ENCODE data around the gene DUOX1.

DUOX1 gene

GRCh38 chr15:45186771-45187577, 57.2 kb downstream of the DUOX1 start:
- no peaks in the 10 kb centered on the region for H3K9me3 ChIP-seq (ENCODE audit: insufficient read depth, low read length, severe bottlenecking)
- H3K4me3 ChIP-seq (ENCODE audit: low read depth in 1 of 2, low read length in 2 of 2), result peak overlapping the region in 1 of 2 experiments; percentile 77; a peak in 3 of 4 replicates
- no peaks in the 10 kb centered on the region for H3K36me3 ChIP-seq (ENCODE audit: insufficient read depth, low read length)
- TF ChIP-seq CTCF (IDR thresholded peaks at IDR 0.05; ENCODE audit: borderline replicate concordance, extremely low read depth, low read length, poor library complexity, severe bottlenecking) (no peak), EZH2 (IDR thresholded peaks at IDR 0.05; ENCODE audit: borderline replicate concordance, low read depth, low read length, severe bottlenecking) (no peak)
- ATAC-seq (ENCODE audit: insufficient read depth, low read depth) (no peak), DNase-seq (no peak)
- peaks cover 22% of the 10 kb centered on the region for H3K4me1 ChIP-seq (ENCODE audit: insufficient read depth, low read length)
- H3K79me2 ChIP-seq (ENCODE audit: insufficient read depth, low read length), result no peaks in the 10 kb centered on the region
- no peaks in the 10 kb centered on the region for H3K27me3 ChIP-seq (ENCODE audit: insufficient read depth, low read length, poor library complexity)
- H4K20me1 ChIP-seq (ENCODE audit: insufficient read depth, low read length), result no peaks in the 10 kb centered on the region
- peak overlapping the region; percentile 73; the same call in 1 of the 2 replicates for H3K9ac ChIP-seq (ENCODE audit: low read depth, low read length)
- H2AFZ ChIP-seq (ENCODE audit: low read depth, low read length), result no peak overlapping the region
- peak overlapping the region; percentile 97 for H3K4me2 ChIP-seq (ENCODE audit: insufficient read depth, low read length)
- no peak overlapping the region for H3K27ac ChIP-seq (ENCODE audit: low read length)

GRCh38 chr15:45187578-45187893, 57.7 kb downstream of the DUOX1 start:
- H3K27me3 ChIP-seq (ENCODE audit: insufficient read depth, low read length, poor library complexity), result no peaks in the 10 kb centered on the region
- no peak overlapping the region for H3K27ac ChIP-seq (ENCODE audit: low read length)
- no peaks in the 10 kb centered on the region for H3K79me2 ChIP-seq (ENCODE audit: insufficient read depth, low read length)
- DNase-seq, result no peak
- no peak overlapping the region for H2AFZ ChIP-seq (ENCODE audit: low read depth, low read length)
- no peaks in the 10 kb centered on the region for H4K20me1 ChIP-seq (ENCODE audit: insufficient read depth, low read length)
- H3K4me3 ChIP-seq (ENCODE audit: low read depth in 1 of 2, low read length in 2 of 2), result peak overlapping the region in 1 of 2 experiments; percentile 77; a peak in 3 of 4 replicates
- TF ChIP-seq CTCF (IDR thresholded peaks at IDR 0.05; ENCODE audit: borderline replicate concordance, extremely low read depth, low read length, poor library complexity, severe bottlenecking) (no peak), EZH2 (IDR thresholded peaks at IDR 0.05; ENCODE audit: borderline replicate concordance, low read depth, low read length, severe bottlenecking) (no peak)
- H3K4me2 ChIP-seq (ENCODE audit: insufficient read depth, low read length), result peak overlapping the region; percentile 97
- no peaks in the 10 kb centered on the region for H3K9me3 ChIP-seq (ENCODE audit: insufficient read depth, low read length, severe bottlenecking)
- H3K9ac ChIP-seq (ENCODE audit: low read depth, low read length), result peak overlapping the region; percentile 73; the same call in 1 of the 2 replicates
- H3K36me3 ChIP-seq (ENCODE audit: insufficient read depth, low read length), result no peaks in the 10 kb centered on the region
- ATAC-seq (ENCODE audit: insufficient read depth, low read depth), result no peak; the same call in 1 of the 3 replicates
- peaks cover 22% of the 10 kb centered on the region for H3K4me1 ChIP-seq (ENCODE audit: insufficient read depth, low read length)

GRCh38 chr15:45187894-45188830, 58.4 kb downstream of the DUOX1 start, which contains the start of gene SHF:
SHF (minus strand) TSS chr15:45187966; CDS start chr15:45187951, 15 bp downstream.
- DNase-seq (peak; percentile 78), ATAC-seq (ENCODE audit: insufficient read depth, low read depth) (peak; percentile 92)
- Histone ChIP-seq H2AFZ (ENCODE audit: low read depth, low read length) (peak within 1 kb of the TSS; percentile 96), H3K36me3 (ENCODE audit: insufficient read depth, low read length) (no peaks in the 10 kb centered on the region), H3K9me3 (ENCODE audit: insufficient read depth, low read length, severe bottlenecking) (no peaks in the 10 kb centered on the region), H4K20me1 (ENCODE audit: insufficient read depth, low read length) (no peaks in the 10 kb centered on the region), H3K4me2 (ENCODE audit: insufficient read depth, low read length) (peak within 1 kb of the TSS; percentile 97), H3K4me3 (ENCODE audit: low read depth in 1 of 2, low read length in 2 of 2) (peak within 1 kb of the TSS; percentile 23 to 77; a peak in 3 of 4 replicates), H3K79me2 (ENCODE audit: insufficient read depth, low read length) (no peaks in the 10 kb centered on the region), H3K9ac (ENCODE audit: low read depth, low read length) (peak within 1 kb of the TSS; percentile 73), H3K27ac (ENCODE audit: low read length) (peak within 1 kb of the TSS; percentile 69), H3K4me1 (ENCODE audit: insufficient read depth, low read length) (peaks cover 22% of the 10 kb centered on the region), H3K27me3 (ENCODE audit: insufficient read depth, low read length, poor library complexity) (no peaks in the 10 kb centered on the region)
- TF ChIP-seq EZH2 (IDR thresholded peaks at IDR 0.05; ENCODE audit: borderline replicate concordance, low read depth, low read length, severe bottlenecking) (no peak), CTCF (IDR thresholded peaks at IDR 0.05; ENCODE audit: borderline replicate concordance, extremely low read depth, low read length, poor library complexity, severe bottlenecking) (no peak)
